Testis (tissue), 3 donors: Measurements from ENCODE around the gene ZNF740. TPM values are rescaled to one million over a fixed set of nuclear protein-coding genes. Genes with fewer than 3 reads are reported as not detected.

Experiments used
- DNase-seq: peaks from one replicate; pipeline ENCODE4 v3.0.0-alpha.2; 2019
- H3K27ac ChIP-seq, 2 donors: fragments of 200-600 bp; sonication (generic); one replicate each; pipeline ENCODE4 v1.5.1; 2019
- H3K27me3 ChIP-seq: fragments of 200-600 bp; sonication (generic); one replicate; pipeline ENCODE4 v1.5.1; 2019
- H3K36me3 ChIP-seq: fragments of 200-600 bp; sonication (generic); one replicate; pipeline ENCODE4 v1.5.1; 2017; ENCODE audit warnings: low read depth; ENCODE audit errors: missing control alignments
- H3K4me1 ChIP-seq: fragments of 200-600 bp; sonication (generic); one replicate; pipeline ENCODE4 v1.5.1; 2019
- H3K4me3 ChIP-seq, 2 donors: fragments of 200-600 bp; sonication (generic); one replicate each; pipeline ENCODE4 v1.5.1; 2017 to 2019
- H3K9me3 ChIP-seq: fragments of 200-600 bp; sonication (generic); one replicate; pipeline ENCODE4 v1.5.1; 2017
- CTCF ChIP-seq, 3 experiments: fragments of 450-650 bp in 2 of 3; fragments of 200-600 bp in 1 of 3; sonication (generic) in 1 of 3; IDR thresholded peaks; one replicate each; pipeline ENCODE4 v1.5.1; 2016 to 2019; ENCODE audit warnings: antibody characterized with exemption in 3 of 3, mild to moderate bottlenecking in 2 of 3, moderate library complexity in 1 of 3
- POLR2A ChIP-seq: fragments of 450-650 bp; IDR thresholded peaks from one replicate; pipeline ENCODE4 v1.6.1; 2017; ENCODE audit warnings: antibody characterized with exemption, mild to moderate bottlenecking, moderate library complexity
- WGBS, 2 donors: methylation state at CpG; one replicate each; pipeline ENCODE4 v1.1.5; 2018; 5-methylcytosine and 5-hydroxymethylcytosine counted together
- intact Hi-C: fragments of 100-400 bp; cut with DNase I; formaldehyde crosslinking; loops from one replicate; pipeline ENCODE4 v1.15.1; 2023; ENCODE audit warnings: low total_unique reads
- polyA plus RNA-seq: library from polyadenylated mRNA; stranded (reverse); fragments of 350-450 nt; fragmentation: Illumina TruSeq; extraction: RNeasy Lipid Tissue Mini Kit (QIAGEN cat#74804); gene quantifications from one replicate; pipeline ENCODE4 v1.2.3, GENCODE V29; 2014; ENCODE audit warnings: low read depth, low replicate concordance; ENCODE audit not compliant: insufficient read depth
- total RNA-seq, 2 donors: library from RNA; depleted of rRNA; stranded (reverse); fragments of >200 nt; gene quantifications; one replicate each; pipeline ENCODE4 v1.2.3, GENCODE V29; 2016

The ZNF740 gene
- total and polyA plus RNA-seq, 3 donors from 2014 or later, result 15.6 to 27.2 (median 19.8) TPM

DNA sequence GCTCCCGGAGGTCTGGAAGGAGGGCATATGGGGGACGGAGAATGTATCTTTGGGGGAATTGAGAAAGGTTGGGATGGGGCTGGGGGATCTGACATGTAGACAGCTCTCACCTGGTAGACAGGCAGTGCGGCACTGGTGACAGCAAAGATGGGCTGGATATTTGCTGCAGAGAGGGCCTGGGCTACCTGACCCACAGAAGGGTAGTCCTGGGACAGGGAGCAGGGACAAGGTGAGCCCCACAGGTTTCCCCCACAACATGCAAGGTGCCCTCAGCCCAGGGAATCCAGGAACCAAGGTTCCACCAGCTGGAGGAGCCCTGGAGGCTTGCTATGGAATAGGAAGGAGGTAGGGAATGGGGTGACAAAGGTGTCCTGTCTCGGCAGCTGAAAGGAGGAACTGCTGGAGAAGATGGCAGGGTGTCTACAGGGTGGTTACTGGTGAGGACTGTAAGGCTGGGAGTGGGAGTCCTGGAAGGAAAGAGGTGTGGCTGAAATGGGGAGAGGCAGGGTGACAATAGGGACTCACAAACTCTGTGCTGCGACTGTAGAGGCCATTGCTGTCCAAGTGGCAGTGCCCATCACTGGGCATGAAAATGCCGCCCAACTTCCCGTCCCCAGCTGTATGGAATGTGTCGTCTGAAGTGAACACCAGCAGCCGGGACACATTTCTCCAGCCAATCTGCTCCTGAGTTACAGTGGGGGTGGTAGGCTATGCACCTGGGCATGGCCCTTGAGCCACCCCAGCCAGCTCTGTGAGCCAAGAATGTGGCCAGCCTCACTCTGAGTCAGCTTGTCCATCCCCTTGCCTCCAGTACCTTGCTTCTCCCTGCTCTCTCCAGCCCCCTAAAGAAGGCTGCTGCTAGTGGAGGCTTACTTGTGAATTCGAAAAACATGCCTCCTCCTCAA is 15.2 kb downstream of the ZNF740 start:
- WGBS, 2 donors, result 87 to 95% methylated on average over 10 of the region's 10 CpGs
- no peaks in the 10 kb centered on the region for H3K27me3 ChIP-seq
- DNase-seq, result no peak
- H3K9me3 ChIP-seq, result no peaks in the 10 kb centered on the region
- no peak overlapping the region for H3K27ac ChIP-seq
- H3K4me1 ChIP-seq, result peaks cover 16% of the 10 kb centered on the region
- no peaks in the 10 kb centered on the region for H3K36me3 ChIP-seq
- TF ChIP-seq CTCF (IDR thresholded peaks at IDR 0.05) (no peak), POLR2A (no peak)
- intact Hi-C loops, result no loop called here
- no peak overlapping the region for H3K4me3 ChIP-seq

GRCh38 chr12:53196486-53196885 is 16.0 kb downstream of the ZNF740 start:
- no peaks in the 10 kb centered on the region for H3K27me3 ChIP-seq
- no peak for DNase-seq
- peaks cover 16% of the 10 kb centered on the region for H3K4me1 ChIP-seq
- WGBS, 2 donors, result 83 to 86% methylated on average over 13 to 14 of the region's 14 CpGs
- H3K36me3 ChIP-seq, result no peaks in the 10 kb centered on the region
- H3K27ac ChIP-seq, result no peak overlapping the region
- H3K4me3 ChIP-seq, result no peak overlapping the region
- intact Hi-C loops, result no loop called here
- no peak for TF ChIP-seq CTCF (IDR thresholded peaks at IDR 0.05)
- TF ChIP-seq POLR2A, result no peak
- no peaks in the 10 kb centered on the region for H3K9me3 ChIP-seq

- no peaks in the 10 kb centered on the region for H3K36me3 ChIP-seq
- peak overlapping the region in 1 of 2 donors; percentile 27 for H3K4me3 ChIP-seq
- intact Hi-C loops, result no loop called here
- 56 to 73% methylated on average over 9 to 19 of the region's 19 CpGs for WGBS, 2 donors
- H3K9me3 ChIP-seq, result no peaks in the 10 kb centered on the region
- no peak for DNase-seq
- TF ChIP-seq POLR2A, result no peak
- no peak for TF ChIP-seq CTCF (IDR thresholded peaks at IDR 0.05)
- H3K27me3 ChIP-seq, result no peaks in the 10 kb centered on the region
- peaks cover 16% of the 10 kb centered on the region for H3K4me1 ChIP-seq
- H3K27ac ChIP-seq, result no peak overlapping the region
These were observed 16.6 kb downstream of the ZNF740 start for GRCh38 chr12:53197011-53197640.

DNA sequence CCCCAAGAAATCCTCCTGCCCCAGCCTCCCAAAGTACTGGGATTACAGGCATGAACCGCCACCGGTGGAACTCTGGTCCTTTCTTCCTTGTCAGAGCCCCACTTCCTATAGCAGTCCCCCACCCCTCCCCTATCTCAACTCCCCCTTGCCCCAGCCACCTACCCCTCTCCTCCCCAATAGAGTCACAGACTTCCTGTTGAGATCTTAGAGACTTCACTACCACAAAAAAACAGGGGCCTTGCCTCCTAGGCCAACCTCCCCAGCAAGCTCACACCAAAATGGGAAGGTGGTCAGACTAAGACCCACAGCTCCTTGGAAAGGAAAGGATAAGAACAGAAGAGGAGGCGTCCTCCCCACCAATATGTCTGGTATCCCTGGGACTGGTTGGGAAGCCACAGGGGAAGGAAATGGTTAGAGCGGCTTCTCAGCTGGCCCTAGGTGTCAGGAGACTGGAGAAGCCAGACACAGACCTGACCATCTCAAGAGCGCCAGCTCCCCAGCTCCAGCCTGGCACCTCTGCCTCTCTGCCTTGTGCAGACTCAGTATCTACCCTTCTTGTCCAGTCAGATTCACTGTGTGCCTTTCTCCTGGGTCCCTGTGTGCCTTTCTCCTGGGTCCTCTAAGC is 18.1 kb downstream of the ZNF740 start:
- TF ChIP-seq CTCF (IDR thresholded peaks at IDR 0.05) (no peak), POLR2A (no peak)
- H3K4me1 ChIP-seq, result peaks cover 16% of the 10 kb centered on the region
- no peak overlapping the region for H3K4me3 ChIP-seq
- DNase-seq, result no peak
- no peaks in the 10 kb centered on the region for H3K9me3 ChIP-seq
- H3K27ac ChIP-seq, result no peak overlapping the region
- 72 to 73% methylated on average over 4 to 5 of the region's 5 CpGs for WGBS, 2 donors
- no peaks in the 10 kb centered on the region for H3K36me3 ChIP-seq
- intact Hi-C loops, result no loop called here
- H3K27me3 ChIP-seq, result no peaks in the 10 kb centered on the region
